Measurements from ENCODE around the gene MAML1.

- no peak for TF ChIP-seq EZH2 (IDR thresholded peaks at IDR 0.05; ENCODE audit: low read depth, unreplicated experiment)
- no peak for TF ChIP-seq CTCF (conservative IDR thresholded peaks at IDR 0.05; ENCODE audit: low read depth in 2 of 2)
- TF ChIP-seq ZNF462 (CRISPR knock-in tag; IDR thresholded peaks at IDR 0.05): no peak
- no peak for TF ChIP-seq EZH2phosphoT487 (IDR thresholded peaks at IDR 0.05; ENCODE audit: unreplicated experiment)
- no peak for TF ChIP-seq POLR2AphosphoS5 (IDR thresholded peaks at IDR 0.05; ENCODE audit: low read depth)
- no peak for TF ChIP-seq ZNF331 (CRISPR knock-in tag; IDR thresholded peaks at IDR 0.05; ENCODE audit: low read depth)
- TF ChIP-seq REST (IDR thresholded peaks at IDR 0.05; ENCODE audit: unreplicated experiment): no peak
- no peak for TF ChIP-seq NANOG (IDR thresholded peaks at IDR 0.05; ENCODE audit: borderline replicate concordance)
- no peak for TF ChIP-seq CREB1 (CRISPR knock-in tag; IDR thresholded peaks at IDR 0.05; ENCODE audit: low read depth)
- no peak for TF ChIP-seq ZNF114 (CRISPR knock-in tag; IDR thresholded peaks at IDR 0.05)
- no peak for TF ChIP-seq JUNB (IDR thresholded peaks at IDR 0.05; ENCODE audit: unreplicated experiment)
- no peak for TF ChIP-seq ETS1 (IDR thresholded peaks at IDR 0.05)
These were observed 81.5 kb downstream of the MAML1 start for GRCh38 chr5:179814090-179814489.

Measured in GM23338 (cell line).